GM23338 (cell line): Measurements from ENCODE around the gene FAM227B.

Experiments used
- EZH2 ChIP-seq: fragments of 200-600 bp; sonication (generic); IDR thresholded peaks from one replicate; pipeline ENCODE4 v1.8.0; 2017; ENCODE audit warnings: antibody characterized with exemption, mild to moderate bottlenecking, low read depth; ENCODE audit not compliant: unreplicated experiment
- POLR2AphosphoS5 ChIP-seq: IDR thresholded peaks from 2 replicates; pipeline ENCODE4 v1.6.1; 2016; ENCODE audit warnings: antibody characterized with exemption, low read depth
- ZNF114 ChIP-seq: fragments of 250-450 bp; sonication (Bioruptor Pico); IDR thresholded peaks from 2 replicates; pipeline ENCODE4 v1.5.0; 2020; ENCODE audit warnings: mild to moderate bottlenecking, moderate library complexity
- TF ChIP-seq, protein P1 (sequence below), 2 experiments: fragments of 200-600 bp in 1 of 2; sonication (generic) in 1 of 2; conservative IDR thresholded peaks; 2 replicates each; pipeline versions ENCODE4 v1.5.1 to v1.6.1; 2016 to 2017; ENCODE audit warnings: antibody characterized with exemption in 2 of 2, low read depth in 2 of 2, mild to moderate bottlenecking in 2 of 2, moderate library complexity in 1 of 2

DNA sequence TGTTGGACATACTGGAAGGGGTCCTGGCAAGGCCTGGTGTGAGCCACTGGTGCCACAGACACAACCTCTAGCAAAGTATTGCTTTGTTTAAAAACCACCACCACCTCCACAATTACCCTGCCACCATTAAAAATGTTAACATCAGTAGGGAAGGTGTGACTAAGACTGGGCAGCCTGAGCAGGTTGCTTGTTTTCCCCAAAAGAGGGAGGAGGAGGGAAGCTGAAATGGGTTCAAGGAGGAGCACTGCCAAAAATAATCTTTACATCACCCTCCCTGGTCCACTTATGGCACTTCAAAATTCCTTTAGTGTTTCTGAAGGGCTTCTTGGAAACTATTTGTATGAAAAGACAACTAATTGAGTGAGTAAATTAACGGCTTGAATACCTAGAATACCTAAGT lies 297.4 kb downstream of the FAM227B start:
- no peak for TF ChIP-seq EZH2
- TF ChIP-seq, protein P1, sequence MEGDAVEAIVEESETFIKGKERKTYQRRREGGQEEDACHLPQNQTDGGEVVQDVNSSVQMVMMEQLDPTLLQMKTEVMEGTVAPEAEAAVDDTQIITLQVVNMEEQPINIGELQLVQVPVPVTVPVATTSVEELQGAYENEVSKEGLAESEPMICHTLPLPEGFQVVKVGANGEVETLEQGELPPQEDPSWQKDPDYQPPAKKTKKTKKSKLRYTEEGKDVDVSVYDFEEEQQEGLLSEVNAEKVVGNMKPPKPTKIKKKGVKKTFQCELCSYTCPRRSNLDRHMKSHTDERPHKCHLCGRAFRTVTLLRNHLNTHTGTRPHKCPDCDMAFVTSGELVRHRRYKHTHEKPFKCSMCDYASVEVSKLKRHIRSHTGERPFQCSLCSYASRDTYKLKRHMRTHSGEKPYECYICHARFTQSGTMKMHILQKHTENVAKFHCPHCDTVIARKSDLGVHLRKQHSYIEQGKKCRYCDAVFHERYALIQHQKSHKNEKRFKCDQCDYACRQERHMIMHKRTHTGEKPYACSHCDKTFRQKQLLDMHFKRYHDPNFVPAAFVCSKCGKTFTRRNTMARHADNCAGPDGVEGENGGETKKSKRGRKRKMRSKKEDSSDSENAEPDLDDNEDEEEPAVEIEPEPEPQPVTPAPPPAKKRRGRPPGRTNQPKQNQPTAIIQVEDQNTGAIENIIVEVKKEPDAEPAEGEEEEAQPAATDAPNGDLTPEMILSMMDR (conservative IDR thresholded peaks at IDR 0.05; ENCODE audit: low read depth in 2 of 2), result no peak
- TF ChIP-seq ZNF114 (CRISPR knock-in tag), result no peak
- no peak for TF ChIP-seq POLR2AphosphoS5
